SJSA1 (cell line): ENCODE results near the gene PITPNM3. TPM values are rescaled to one million over a fixed set of nuclear protein-coding genes. Genes with fewer than 3 reads are reported as not detected.

ENCODE experiments used
- DNase-seq, 2 experiments: peaks; one replicate each; pipeline ENCODE4 v3.0.0-alpha.2; 2015 to 2020; ENCODE audit warnings: low spot score in 2 of 2, low read depth in 1 of 2
- H3K27ac ChIP-seq: fragments of 250-450 bp; sonication (Bioruptor Pico); 2 replicates; pipeline ENCODE4 v1.5.1; 2020; ENCODE audit warnings: mild to moderate bottlenecking, moderate library complexity
- H3K27me3 ChIP-seq: fragments of 250-450 bp; sonication (Bioruptor Pico); replicated peaks from 2 replicates; pipeline ENCODE4 v1.5.1; 2020; ENCODE audit warnings: mild to moderate bottlenecking, moderate library complexity
- H3K36me3 ChIP-seq: fragments of 250-450 bp; sonication (Bioruptor Pico); 2 replicates; pipeline ENCODE4 v1.5.1; 2020; ENCODE audit warnings: mild to moderate bottlenecking
- H3K4me1 ChIP-seq: fragments of 250-450 bp; sonication (Bioruptor Pico); replicated peaks from 2 replicates; pipeline ENCODE4 v1.6.1; 2021; ENCODE audit warnings: mild to moderate bottlenecking
- H3K4me3 ChIP-seq: fragments of 250-450 bp; sonication (Bioruptor Pico); 2 replicates; pipeline ENCODE4 v1.5.1; 2020; ENCODE audit warnings: mild to moderate bottlenecking
- H3K9me3 ChIP-seq: fragments of 250-450 bp; sonication (Bioruptor Pico); replicated peaks from 2 replicates; pipeline ENCODE4 v1.5.1; 2020; ENCODE audit warnings: mild to moderate bottlenecking
- total RNA-seq: library from RNA; depleted of rRNA; stranded (reverse); fragments of >200 nt; shearing (Covaris generic); gene quantifications from 2 replicates; pipeline ENCODE4 v1.2.3, GENCODE V29; 2014

The PITPNM3 gene
- total RNA-seq, 1 experiment from 2014 or later, result 8.6 TPM

DNA sequence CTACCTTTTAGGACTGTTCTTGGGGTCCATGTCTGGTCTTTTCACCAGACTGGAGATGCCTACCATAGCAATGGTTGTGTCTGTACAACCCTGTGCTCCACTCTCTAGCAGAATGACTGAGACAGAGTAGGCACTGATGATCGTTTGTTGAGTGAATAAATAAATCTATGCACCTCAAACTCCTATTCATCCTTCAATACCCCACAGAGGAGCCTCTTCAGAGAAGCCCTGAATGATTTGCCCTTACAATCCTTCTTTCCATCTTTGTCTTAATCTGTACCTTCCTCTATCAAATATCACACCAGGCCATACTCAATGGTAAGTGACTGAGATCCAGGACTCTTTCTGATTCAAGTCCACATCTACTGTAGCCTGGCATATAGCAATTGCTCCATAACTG lies 88.8 kb downstream of the PITPNM3 start:
- H3K4me3 ChIP-seq, result no peak overlapping the region

GRCh38 chr17:6465206-6466003 lies 91.0 kb downstream of the PITPNM3 start:
- H3K9me3 ChIP-seq, result no peaks in the 10 kb centered on the region; the same call in 1 of the 2 replicates
- no peak overlapping the region for H3K4me3 ChIP-seq
- H3K4me1 ChIP-seq, result no peaks in the 10 kb centered on the region
- H3K36me3 ChIP-seq, result peaks cover 22% of the 10 kb centered on the region
- no peak for DNase-seq
- H3K27ac ChIP-seq, result no peak overlapping the region
- no peaks in the 10 kb centered on the region for H3K27me3 ChIP-seq

More for the DNA sequence above, 88.8 kb downstream of the PITPNM3 start:
- H3K27ac ChIP-seq, result no peak overlapping the region
- no peaks in the 10 kb centered on the region for H3K9me3 ChIP-seq
- H3K36me3 ChIP-seq, result peaks cover 31% of the 10 kb centered on the region
- peaks cover 17% of the 10 kb centered on the region for H3K4me1 ChIP-seq
- DNase-seq, result no peak
- no peaks in the 10 kb centered on the region for H3K27me3 ChIP-seq

DNA sequence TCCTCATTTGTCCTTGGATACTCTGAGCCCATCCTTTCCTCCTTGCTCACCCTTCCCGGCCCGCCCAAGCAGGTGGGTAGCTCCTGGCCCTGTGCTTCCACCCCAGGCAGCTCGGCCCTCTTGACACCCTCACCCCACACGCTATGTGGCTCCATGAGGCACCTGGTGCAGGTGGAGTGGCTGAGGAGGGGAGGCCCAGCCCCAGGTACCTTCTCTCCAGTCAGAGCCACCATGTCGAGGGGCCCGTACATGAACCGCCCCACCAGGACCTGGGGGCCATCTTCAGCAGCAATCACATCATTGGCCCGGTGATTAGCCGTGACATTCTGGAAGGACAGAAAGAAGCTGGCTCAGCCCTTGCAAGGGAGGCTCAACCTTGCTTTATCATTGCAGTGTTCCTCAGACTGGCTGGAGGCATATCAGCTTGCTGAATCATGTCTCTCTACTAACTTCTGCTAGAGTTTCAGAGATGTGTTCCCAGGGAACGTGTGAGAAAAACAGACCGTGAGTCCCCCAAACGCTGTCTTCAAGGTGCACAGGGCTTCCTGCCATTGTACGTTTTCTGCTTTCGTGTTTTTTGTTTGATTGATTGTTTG lies 91.8 kb downstream of the PITPNM3 start:
- Histone ChIP-seq H3K4me1 (no peaks in the 10 kb centered on the region), H3K27me3 (no peaks in the 10 kb centered on the region), H3K9me3 (no peaks in the 10 kb centered on the region; the same call in 1 of the 2 replicates), H3K36me3 (peaks cover 16% of the 10 kb centered on the region), H3K27ac (no peak overlapping the region), H3K4me3 (no peak overlapping the region)
- DNase-seq, result no peak

- Histone ChIP-seq H3K27me3 (no peaks in the 10 kb centered on the region), H3K4me3 (no peak overlapping the region), H3K36me3 (peaks cover 16% of the 10 kb centered on the region), H3K27ac (no peak overlapping the region), H3K9me3 (no peaks in the 10 kb centered on the region; the same call in 1 of the 2 replicates), H3K4me1 (no peaks in the 10 kb centered on the region)
- no peak for DNase-seq
Observed at GRCh38 chr17:6463616-6464445, 92.5 kb downstream of the PITPNM3 start.

DNA sequence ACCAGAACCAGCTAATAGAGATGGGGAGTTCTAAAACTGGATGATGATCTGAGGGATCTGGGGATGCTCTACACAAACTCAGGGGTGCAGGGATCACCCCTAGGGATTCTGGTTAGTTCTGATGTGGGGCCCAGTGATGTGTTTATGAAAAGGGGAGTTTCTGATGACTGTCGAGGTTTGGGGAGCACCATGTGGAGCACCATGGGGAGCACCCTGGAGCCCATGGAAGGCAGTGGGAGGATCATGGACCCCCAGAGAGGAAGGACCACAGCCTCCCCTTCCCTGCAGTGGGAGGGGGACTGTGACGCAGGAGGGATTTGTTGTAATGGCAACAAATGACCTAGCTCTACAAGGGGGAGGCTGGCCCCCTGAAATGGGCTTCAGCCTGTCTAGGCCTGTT lies 93.7 kb downstream of the PITPNM3 start:
- Histone ChIP-seq H3K4me3 (no peak overlapping the region), H3K9me3 (no peaks in the 10 kb centered on the region; the same call in 1 of the 2 replicates), H3K27ac (no peak overlapping the region), H3K36me3 (peaks cover 16% of the 10 kb centered on the region), H3K4me1 (peaks cover under 1% of the 10 kb centered on the region), H3K27me3 (no peaks in the 10 kb centered on the region)
- DNase-seq, result no peak

DNA sequence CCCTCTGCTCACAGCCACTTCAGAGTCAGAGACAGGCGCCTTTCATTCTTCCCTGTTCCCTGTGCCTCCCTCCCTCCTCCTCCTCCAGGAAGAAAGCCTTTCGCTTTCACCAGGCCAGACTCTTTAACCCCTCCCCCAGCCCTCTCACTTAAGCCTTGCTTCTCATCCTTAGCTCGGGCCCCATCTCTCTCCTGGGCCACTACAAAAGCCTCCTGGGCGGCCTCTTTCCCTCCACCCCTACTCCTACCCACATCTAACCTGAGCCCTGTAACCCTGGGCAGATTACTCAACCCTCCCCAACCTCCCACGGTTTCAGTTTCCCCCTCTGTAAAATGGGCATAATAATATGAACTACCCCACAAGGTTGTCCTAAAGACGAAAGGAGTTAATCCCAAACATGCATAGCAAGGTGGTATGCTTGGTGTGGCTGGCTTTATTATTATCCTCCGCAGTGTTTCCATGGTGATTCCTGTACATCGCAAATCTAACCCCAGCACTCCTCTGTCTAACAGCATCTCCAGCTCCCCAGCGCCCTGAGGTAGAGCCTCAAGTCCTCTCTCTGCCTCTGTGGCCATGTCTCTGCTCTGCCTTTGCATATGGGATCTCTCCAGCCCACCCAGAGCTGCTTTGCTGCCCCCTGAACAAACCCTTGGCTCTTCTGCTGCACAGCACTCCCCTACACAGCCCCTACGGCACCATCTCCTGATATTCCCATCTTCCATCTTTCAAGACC lies 94.4 kb downstream of the PITPNM3 start:
- Histone ChIP-seq H3K4me1 (peaks cover 8% of the 10 kb centered on the region), H3K27me3 (no peaks in the 10 kb centered on the region), H3K9me3 (no peaks in the 10 kb centered on the region; the same call in 1 of the 2 replicates), H3K36me3 (peaks cover 16% of the 10 kb centered on the region), H3K27ac (no peak overlapping the region), H3K4me3 (no peak overlapping the region)
- DNase-seq, result no peak

- Histone ChIP-seq H3K9me3 (no peaks in the 10 kb centered on the region; the same call in 1 of the 2 replicates), H3K4me1 (peaks cover 13% of the 10 kb centered on the region), H3K4me3 (no peak overlapping the region), H3K36me3 (peaks cover 16% of the 10 kb centered on the region), H3K27me3 (no peaks in the 10 kb centered on the region), H3K27ac (no peak overlapping the region)
- no peak for DNase-seq
Observed at GRCh38 chr17:6461246-6461645, 95.1 kb downstream of the PITPNM3 start.

GRCh38 chr17:6460531-6461161 lies 95.7 kb downstream of the PITPNM3 start:
- peaks cover 16% of the 10 kb centered on the region for H3K36me3 ChIP-seq
- no peaks in the 10 kb centered on the region; the same call in 1 of the 2 replicates for H3K9me3 ChIP-seq
- no peaks in the 10 kb centered on the region for H3K27me3 ChIP-seq
- H3K4me1 ChIP-seq, result peaks cover 13% of the 10 kb centered on the region
- no peak overlapping the region for H3K4me3 ChIP-seq
- H3K27ac ChIP-seq, result no peak overlapping the region
- DNase-seq, result no peak

DNA sequence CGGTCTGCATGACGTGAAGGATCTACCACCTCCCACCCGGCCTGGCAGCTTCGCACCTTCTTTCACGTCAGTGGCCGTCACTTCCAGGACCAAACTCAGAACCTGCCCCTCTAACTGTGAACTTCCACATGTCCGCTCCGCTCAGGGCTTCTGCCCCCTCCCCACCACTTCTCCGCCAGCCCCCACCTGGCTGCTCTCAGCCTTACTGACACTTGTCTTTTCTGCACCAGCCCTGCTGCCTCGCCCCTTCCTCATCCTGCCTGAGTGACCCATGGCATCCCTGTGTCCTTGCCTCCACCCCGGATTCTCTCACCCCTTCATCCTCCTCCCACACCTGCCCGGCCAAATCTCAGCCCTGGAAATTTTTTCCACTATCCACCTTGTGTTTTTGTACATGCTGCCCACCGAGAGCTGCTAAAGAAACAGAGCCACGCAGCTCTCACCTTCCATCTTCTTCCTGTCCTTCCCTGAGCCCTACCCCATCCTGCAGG lies 97.8 kb downstream of the PITPNM3 start:
- H3K9me3 ChIP-seq, result no peaks in the 10 kb centered on the region; the same call in 1 of the 2 replicates
- H3K36me3 ChIP-seq, result peaks cover 9% of the 10 kb centered on the region
- no peak overlapping the region for H3K27ac ChIP-seq
- no peaks in the 10 kb centered on the region for H3K27me3 ChIP-seq
- DNase-seq, result no peak
- H3K4me3 ChIP-seq, result no peak overlapping the region
- H3K4me1 ChIP-seq, result peaks cover 13% of the 10 kb centered on the region

DNA sequence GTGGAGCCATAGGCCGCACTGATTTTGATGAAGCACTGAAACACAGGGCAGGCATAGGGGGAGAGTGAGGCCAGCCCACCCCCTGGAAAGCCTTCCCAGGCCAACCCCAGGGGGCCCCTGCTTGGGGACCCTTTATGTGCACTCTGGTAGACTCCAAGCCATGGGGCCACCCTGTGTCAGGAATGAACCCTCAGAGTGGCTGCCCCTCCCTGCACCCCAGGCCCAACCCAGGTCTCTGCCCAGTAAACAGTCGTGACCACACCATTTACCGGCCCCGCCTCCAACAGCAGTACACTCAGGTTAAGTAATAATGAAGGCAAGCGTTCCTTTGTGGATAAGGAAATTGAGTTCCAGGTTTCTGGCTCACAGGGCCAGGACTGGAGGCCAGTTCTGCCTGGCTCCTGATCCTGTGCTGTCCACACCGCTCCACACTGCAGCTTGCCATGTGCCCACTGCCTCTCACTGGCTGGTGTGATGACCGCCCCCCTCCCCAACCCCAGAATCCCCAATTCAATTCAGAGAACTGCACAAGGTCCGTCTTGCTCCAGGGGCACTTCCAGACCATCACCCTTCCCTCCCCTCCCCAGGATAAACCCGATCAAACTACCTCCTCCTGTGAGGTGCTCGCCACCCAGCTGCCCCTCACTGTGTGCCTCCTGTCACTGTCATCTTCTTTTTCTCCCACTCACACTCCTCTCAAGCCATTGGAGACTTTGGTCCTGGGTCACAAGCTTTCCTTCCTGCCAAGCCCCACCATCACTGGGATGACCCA lies 98.5 kb downstream of the PITPNM3 start:
- H3K27ac ChIP-seq, result no peak overlapping the region
- no peak for DNase-seq
- no peaks in the 10 kb centered on the region for H3K27me3 ChIP-seq
- H3K4me1 ChIP-seq, result peaks cover 13% of the 10 kb centered on the region
- H3K36me3 ChIP-seq, result peaks cover 11% of the 10 kb centered on the region
- H3K4me3 ChIP-seq, result no peak overlapping the region
- no peaks in the 10 kb centered on the region; the same call in 1 of the 2 replicates for H3K9me3 ChIP-seq

- Histone ChIP-seq H3K27ac (no peak overlapping the region), H3K4me3 (no peak overlapping the region), H3K9me3 (no peaks in the 10 kb centered on the region; the same call in 1 of the 2 replicates), H3K36me3 (peaks cover 8% of the 10 kb centered on the region), H3K27me3 (no peaks in the 10 kb centered on the region), H3K4me1 (peaks cover 13% of the 10 kb centered on the region)
- DNase-seq, result peak; percentile 26 to 62
Observed at GRCh38 chr17:6456914-6457687, 99.3 kb downstream of the PITPNM3 start.
